WTC11 (cell line): Measurements from ENCODE around the gene KCND1.

Experiments
- CTCF ChIP-seq: fragments of 200-600 bp; IDR thresholded peaks from 2 replicates; pipeline ENCODE4 v1.8.0; 2022; ENCODE audit warnings: antibody characterized with exemption
- MLX ChIP-seq: sonication (generic); formaldehyde crosslinking; IDR thresholded peaks from 2 replicates; pipeline ENCODE4 v1.8.1; 2023; ENCODE audit warnings: mild to moderate bottlenecking, missing genetic modification reagents, moderate library complexity
- MXD4 ChIP-seq: fragments of 250-450 bp; sonication (Bioruptor Pico); IDR thresholded peaks from 2 replicates; pipeline ENCODE4 v1.8.0; 2021; ENCODE audit warnings: mild to moderate bottlenecking, moderate library complexity, borderline replicate concordance
- TEAD4 ChIP-seq: sonication (generic); formaldehyde crosslinking; IDR thresholded peaks from 2 replicates; pipeline ENCODE4 v1.8.0; 2022; ENCODE audit warnings: mild to moderate bottlenecking, missing genetic modification reagents
- ZNF138 ChIP-seq: sonication (generic); formaldehyde crosslinking; conservative IDR thresholded peaks from 2 replicates; pipeline ENCODE4 v1.8.1; 2022; ENCODE audit warnings: mild to moderate bottlenecking, moderate library complexity, missing genetic modification reagents
- TF ChIP-seq, protein P1 (sequence below): sonication (generic); formaldehyde crosslinking; conservative IDR thresholded peaks from 2 replicates; pipeline ENCODE4 v1.8.1; 2022; ENCODE audit warnings: mild to moderate bottlenecking, missing genetic modification reagents

DNA sequence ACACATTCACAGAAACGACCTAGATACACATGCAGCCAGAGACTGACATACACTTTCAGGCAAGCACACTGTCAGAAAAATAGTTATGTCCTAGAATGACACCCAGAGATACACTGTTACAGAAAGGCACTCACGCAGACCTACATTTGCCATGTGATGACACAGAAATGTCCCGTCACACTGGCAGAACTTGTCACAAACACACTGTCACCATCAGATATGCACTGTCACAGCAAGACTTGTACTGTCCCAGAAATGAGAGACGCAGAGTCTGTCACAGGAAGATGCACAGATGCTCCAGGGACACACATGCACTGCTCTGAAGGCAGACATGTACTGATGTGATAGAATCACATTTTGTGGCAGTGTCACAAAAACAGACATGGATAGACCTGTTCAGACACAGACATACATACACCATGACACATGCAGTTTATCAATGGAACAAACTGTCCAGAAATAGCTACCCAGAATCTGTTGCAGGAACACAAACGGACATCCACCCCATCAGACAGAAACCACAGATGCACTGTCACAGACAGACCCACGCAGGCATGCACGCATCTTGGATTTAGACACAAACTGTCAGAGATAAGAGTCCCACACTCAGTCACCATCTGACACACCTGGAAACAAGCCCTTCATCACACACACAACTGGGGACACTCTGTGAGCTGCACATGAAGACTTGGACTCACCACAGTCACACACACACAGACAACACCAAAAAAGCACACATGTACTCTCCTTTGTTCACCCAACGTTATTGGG lies 51.5 kb downstream of the KCND1 start:
- TF ChIP-seq CTCF (no peak), TEAD4 (CRISPR knock-in tag) (no peak), ZNF138 (CRISPR knock-in tag) (no peak), MXD4 (CRISPR knock-in tag) (no peak), MLX (CRISPR knock-in tag) (no peak)
- TF ChIP-seq, protein P1, sequence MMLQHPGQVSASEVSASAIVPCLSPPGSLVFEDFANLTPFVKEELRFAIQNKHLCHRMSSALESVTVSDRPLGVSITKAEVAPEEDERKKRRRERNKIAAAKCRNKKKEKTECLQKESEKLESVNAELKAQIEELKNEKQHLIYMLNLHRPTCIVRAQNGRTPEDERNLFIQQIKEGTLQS (CRISPR knock-in tag): no peak
